Gastrocnemius medialis (tissue), 4 donors: ENCODE results near the gene IGF2BP1. TPM values are rescaled to one million over a fixed set of nuclear protein-coding genes. Genes with fewer than 3 reads are reported as not detected.
"Not testable (repeated sequence)": the region's sequence is repeated elsewhere in the genome, so short reads cannot be mapped to it uniquely, and the experiment has no call there.

Experiments used
- ATAC-seq, 2 donors: fragments of 150-250 bp; one replicate each; pipeline ENCODE4 v1.9.1; 2016
- DNase-seq, 2 donors: peaks; one replicate each; pipeline ENCODE4 v3.0.0-alpha.2; 2019
- H3K27ac ChIP-seq, 4 donors: fragments of 200-600 bp; sonication (generic); 1 replicate in 1 of 4; 2 replicates in 3 of 4; pipeline ENCODE4 v1.5.1; 2016 to 2018; ENCODE audit warnings: mild to moderate bottlenecking in 2 of 4, moderate library complexity in 1 of 4
- H3K27me3 ChIP-seq, 3 donors: fragments of 200-600 bp; sonication (generic) in 2 of 3; 1 replicate in 1 of 3; 2 replicates in 2 of 3; pipeline versions ENCODE4 v1.5.1 to v1.6.0; 2016 to 2019; ENCODE audit warnings: mild to moderate bottlenecking in 1 of 3, moderate library complexity in 1 of 3
- H3K36me3 ChIP-seq, 2 donors: fragments of 200-600 bp; sonication (generic) in 1 of 2; one replicate each; pipeline ENCODE4 v1.5.1; 2017 to 2018
- H3K4me1 ChIP-seq, 2 donors: fragments of 200-600 bp; sonication (generic) in 1 of 2; one replicate each; pipeline ENCODE4 v1.5.1; 2016 to 2017; ENCODE audit warnings: mild to moderate bottlenecking in 2 of 2
- H3K4me3 ChIP-seq, 4 donors: fragments of 200-600 bp; sonication (generic) in 3 of 4; 1 replicate in 1 of 4; 2 replicates in 3 of 4; pipeline ENCODE4 v1.5.1; 2016 to 2019; ENCODE audit warnings: mild to moderate bottlenecking in 2 of 4
- H3K9me3 ChIP-seq, 3 donors: fragments of 200-600 bp; sonication (generic) in 2 of 3; 1 replicate in 1 of 3; 2 replicates in 2 of 3; pipeline ENCODE4 v1.5.1; 2016 to 2019
- CTCF ChIP-seq, 5 experiments: fragments of 450-650 bp in 3 of 5; fragments of 200-600 bp in 2 of 5; sonication (generic) in 2 of 5; IDR thresholded peaks in 4 of 5; conservative IDR thresholded peaks in 1 of 5; 1 replicate in 4 of 5; 2 replicates in 1 of 5; pipeline ENCODE4 v1.5.1; 2016 to 2019; ENCODE audit warnings: antibody characterized with exemption in 5 of 5, mild to moderate bottlenecking in 3 of 5, moderate library complexity in 3 of 5
- POLR2A ChIP-seq, 2 donors: fragments of 450-650 bp; IDR thresholded peaks; one replicate each; pipeline ENCODE4 v1.6.1; 2017; ENCODE audit warnings: antibody characterized with exemption in 2 of 2, mild to moderate bottlenecking in 2 of 2, moderate library complexity in 2 of 2
- in situ Hi-C, 4 donors: fragments of 200-750 bp; cut with MboI; loops; one replicate each; pipeline versions ENCODE4 v1.15.0 to v1.8.0; 2017; ENCODE audit warnings: low sequenced_read_pairs in 4 of 4
- intact Hi-C: fragments of 100-400 bp; cut with DNase I; formaldehyde crosslinking; loops from one replicate; pipeline ENCODE4 v1.15.1; 2023; ENCODE audit warnings: low total_unique reads
- total RNA-seq, 4 donors: library from RNA; depleted of rRNA; stranded (reverse); fragments of >200 nt; gene quantifications; one replicate each; pipeline versions ENCODE4 v1.1.0 to v1.2.3, GENCODE V29; 2016

Gene IGF2BP1
- total RNA-seq, 4 donors from 2014 or later = not detected

- in situ Hi-C loops (no loop called here), intact Hi-C loops (no loop called here)
- peaks cover 0 to 32% (median 12%) of the 10 kb centered on the region in 3 donors for H3K27me3 ChIP-seq
- no peak overlapping the region for H3K27ac ChIP-seq
- H3K36me3 ChIP-seq = no peaks in the 10 kb centered on the region
- H3K4me1 ChIP-seq = no peaks in the 10 kb centered on the region
- DNase-seq (no peak), ATAC-seq (no peak)
- no peaks in the 10 kb centered on the region for H3K9me3 ChIP-seq
- no peak overlapping the region for H3K4me3 ChIP-seq
- no peak for TF ChIP-seq CTCF (IDR thresholded peaks at IDR 0.05 in 4 of 5, conservative IDR thresholded peaks at IDR 0.05 in 1 of 5)
- no peak for TF ChIP-seq POLR2A (IDR thresholded peaks at IDR 0.05)
Measured at GRCh38 chr17:49082231-49082630, 85.0 kb downstream of the IGF2BP1 start.

GRCh38 chr17:49085046-49085445, 87.9 kb downstream of the IGF2BP1 start:
- intact Hi-C loops = not testable (repeated sequence)

GRCh38 chr17:49085565-49086315, 88.6 kb downstream of the IGF2BP1 start:
- H3K9me3 ChIP-seq = no peaks in the 10 kb centered on the region
- TF ChIP-seq CTCF (IDR thresholded peaks at IDR 0.05 in 4 of 5, conservative IDR thresholded peaks at IDR 0.05 in 1 of 5) = no peak
- no peak for TF ChIP-seq POLR2A (IDR thresholded peaks at IDR 0.05)
- no peak overlapping the region for H3K4me3 ChIP-seq
- no peak for DNase-seq
- peaks cover 0 to 16% (median 10%) of the 10 kb centered on the region in 3 donors for H3K27me3 ChIP-seq
- intact Hi-C loops (no loop called here), in situ Hi-C loops (no loop called here)
- no peak for ATAC-seq
- H3K4me1 ChIP-seq = no peaks in the 10 kb centered on the region
- no peak overlapping the region for H3K27ac ChIP-seq
- no peaks in the 10 kb centered on the region for H3K36me3 ChIP-seq

More at GRCh38 chr17:49085046-49085445, 87.9 kb downstream of the IGF2BP1 start:
- DNase-seq, H3K4me3 ChIP-seq, in situ Hi-C loops, H3K9me3 ChIP-seq, H3K4me1 ChIP-seq, ATAC-seq, H3K27ac ChIP-seq, H3K36me3 ChIP-seq: not testable (repeated sequence)
- peaks cover 0 to 16% (median 10%) of the 10 kb centered on the region in 3 donors for H3K27me3 ChIP-seq

- H3K36me3 ChIP-seq = no peaks in the 10 kb centered on the region
- DNase-seq = no peak
- intact Hi-C loops (no loop called here), in situ Hi-C loops (no loop called here)
- H3K27me3 ChIP-seq = peaks cover 0 to 16% (median 10%) of the 10 kb centered on the region in 3 donors
- no peak overlapping the region for H3K27ac ChIP-seq
- TF ChIP-seq CTCF (IDR thresholded peaks at IDR 0.05 in 4 of 5, conservative IDR thresholded peaks at IDR 0.05 in 1 of 5) (no peak), POLR2A (IDR thresholded peaks at IDR 0.05) (no peak)
- ATAC-seq = no peak
- no peaks in the 10 kb centered on the region for H3K4me1 ChIP-seq
- H3K4me3 ChIP-seq = no peak overlapping the region
- no peaks in the 10 kb centered on the region for H3K9me3 ChIP-seq
Measured at GRCh38 chr17:49086316-49086605, 89.1 kb downstream of the IGF2BP1 start.

- Histone ChIP-seq H3K27ac (no peak overlapping the region), H3K9me3 (no peaks in the 10 kb centered on the region), H3K27me3 (peaks cover 0 to 16% (median 10%) of the 10 kb centered on the region in 3 donors), H3K4me3 (no peak overlapping the region), H3K36me3 (no peaks in the 10 kb centered on the region), H3K4me1 (no peaks in the 10 kb centered on the region)
- TF ChIP-seq CTCF (IDR thresholded peaks at IDR 0.05 in 4 of 5, conservative IDR thresholded peaks at IDR 0.05 in 1 of 5) = no peak
- TF ChIP-seq POLR2A (IDR thresholded peaks at IDR 0.05) = no peak
- in situ Hi-C loops = no loop called here
- intact Hi-C loops = no loop called here
- no peak for ATAC-seq
- DNase-seq = no peak
Measured at GRCh38 chr17:49086649-49087048, 89.5 kb downstream of the IGF2BP1 start.
